Fibroblast of upper back skin (primary cell): ENCODE data around the gene FOSL2.
"Not testable (repeated sequence)": the region's sequence is repeated elsewhere in the genome, so short reads cannot be mapped to it uniquely, and the experiment has no call there.

Experiments
- DNase-seq: peaks from one replicate; pipeline ENCODE4 v3.0.0-alpha.2; 2013

Gene FOSL2

DNA sequence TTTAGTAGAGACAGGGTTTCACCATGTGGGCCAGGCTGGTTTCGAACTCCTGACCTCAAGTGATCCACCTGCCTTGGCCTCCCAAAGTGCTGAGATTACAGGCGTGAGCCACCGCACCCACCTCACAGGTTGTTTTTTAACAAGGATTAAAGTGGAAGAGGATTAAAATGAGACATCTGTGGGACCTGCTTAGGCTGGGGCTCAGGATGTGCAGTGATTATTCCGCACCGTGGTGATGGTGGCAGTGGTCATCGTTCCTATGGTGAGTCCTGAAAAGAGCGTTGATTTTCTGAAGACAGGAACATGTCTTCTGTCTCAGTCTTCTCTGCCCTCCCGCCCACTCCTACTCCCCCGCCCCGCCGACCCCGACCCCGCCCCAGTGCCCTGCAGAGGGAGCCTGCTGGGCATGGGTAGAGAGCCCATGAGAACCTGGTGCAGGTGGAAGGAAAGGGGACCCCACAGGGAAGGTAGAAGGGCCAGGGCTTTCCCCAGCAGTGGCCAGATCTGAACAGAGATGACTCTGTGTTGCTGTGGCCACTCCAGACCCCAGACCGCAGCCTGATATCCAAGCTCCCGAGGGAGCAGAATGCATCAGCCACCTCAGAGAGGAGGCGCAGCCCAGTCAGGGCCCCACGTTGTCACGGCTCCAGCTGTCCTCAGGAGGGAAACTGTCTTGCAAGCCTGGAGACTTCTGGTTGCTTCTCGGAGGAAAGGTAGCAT is 34.5 kb upstream of the FOSL2 start:
- no peak for DNase-seq

DNA sequence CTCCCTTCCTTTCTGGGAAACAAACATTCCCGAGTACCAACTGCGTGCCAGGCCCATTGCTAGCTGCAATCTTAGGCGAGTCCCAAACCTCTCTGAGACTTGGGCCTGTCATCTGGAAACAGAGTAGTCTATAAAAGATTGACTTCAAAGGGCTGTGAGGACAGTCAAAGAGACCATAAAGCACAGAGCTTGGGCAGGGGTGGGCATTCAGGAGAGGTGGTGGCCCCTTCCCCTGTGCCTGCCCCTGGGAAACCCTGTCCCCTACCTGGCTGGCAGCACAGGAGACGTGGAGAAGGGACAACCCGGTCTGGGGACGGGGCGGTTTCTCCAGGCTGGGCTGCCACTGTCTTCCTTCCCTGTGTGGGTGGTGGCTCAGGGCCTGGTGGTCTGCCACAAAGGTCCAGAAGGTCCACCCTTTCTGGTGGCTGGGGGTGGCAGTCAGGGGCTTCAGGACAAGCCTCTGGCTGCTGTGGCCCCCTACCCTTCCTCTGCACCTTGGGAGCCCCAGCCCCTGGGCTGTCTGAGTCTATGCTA is 33.9 kb upstream of the FOSL2 start:
- DNase-seq, result no peak

DNA sequence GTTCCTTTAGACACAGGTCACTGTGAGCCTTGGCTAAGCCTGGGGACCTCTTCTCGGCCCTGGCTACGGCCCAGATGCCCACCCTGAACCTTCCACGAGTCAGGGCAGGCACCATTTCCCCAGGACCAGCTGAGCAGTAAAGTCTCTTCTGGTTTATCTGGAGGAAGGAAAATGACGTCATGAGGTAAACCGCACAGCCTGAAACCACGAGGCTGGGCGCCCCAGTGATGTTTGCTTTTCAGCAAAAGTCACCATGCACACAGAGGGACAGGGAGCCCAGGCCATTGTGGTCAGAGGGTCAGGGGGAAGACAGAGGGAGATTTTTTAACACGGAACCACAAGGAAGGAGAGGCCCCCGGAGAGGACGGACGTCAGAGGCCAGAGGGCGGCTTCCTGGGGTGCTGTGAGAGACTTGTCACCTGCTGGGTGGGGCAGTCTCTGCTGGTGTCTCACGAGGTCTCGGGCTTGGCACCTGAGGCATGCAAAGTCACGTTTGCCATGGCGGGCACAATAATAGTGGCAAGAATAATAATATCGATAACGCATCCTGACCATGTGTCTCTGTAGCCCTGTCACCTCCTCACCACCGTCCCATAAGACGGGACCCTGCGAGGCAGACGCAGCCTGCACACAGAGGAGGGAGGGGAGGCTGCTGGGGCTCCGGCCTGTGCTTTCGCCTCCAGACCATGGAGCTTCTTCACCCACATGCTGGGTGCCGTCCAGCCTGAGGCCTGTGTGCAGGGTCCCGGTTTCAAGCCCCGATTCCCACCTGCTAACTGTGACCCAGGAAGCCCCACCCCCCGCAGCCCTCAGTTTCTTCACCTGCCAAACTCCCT is 33.2 kb upstream of the FOSL2 start:
- no peak for DNase-seq

DNA sequence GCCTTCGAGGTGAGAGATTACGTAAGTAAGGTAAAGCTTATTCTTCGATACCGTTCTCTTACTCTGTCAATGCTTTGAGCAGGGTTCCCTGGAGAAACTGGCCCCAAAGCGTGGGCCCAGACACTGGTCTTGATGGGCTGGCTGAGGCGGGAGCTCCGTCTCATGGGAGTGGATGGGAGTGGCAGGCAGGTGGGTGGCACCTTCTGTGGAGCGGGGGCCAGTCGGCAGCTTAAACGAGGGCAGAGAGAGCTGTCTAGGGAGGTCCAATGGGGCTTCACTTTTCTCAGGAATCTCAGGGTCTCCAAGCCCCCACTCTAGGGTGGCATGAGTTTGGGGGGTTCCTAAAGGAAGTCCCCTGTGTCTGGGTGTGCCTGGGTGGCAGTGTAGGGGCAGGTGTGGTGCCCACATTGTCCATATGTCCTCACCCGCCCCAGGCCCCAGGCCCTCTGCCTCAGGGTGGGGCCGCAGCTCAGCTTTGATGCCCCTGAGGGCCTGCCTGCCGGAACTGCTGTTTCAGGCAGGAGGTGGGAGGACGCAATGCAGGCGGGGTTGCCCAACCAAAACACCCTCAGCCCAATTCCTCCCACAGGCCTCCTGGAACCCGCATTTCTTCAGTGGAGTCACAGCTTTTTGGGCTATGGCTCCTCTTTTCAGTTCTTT is 32.5 kb upstream of the FOSL2 start:
- no peak for DNase-seq

DNA sequence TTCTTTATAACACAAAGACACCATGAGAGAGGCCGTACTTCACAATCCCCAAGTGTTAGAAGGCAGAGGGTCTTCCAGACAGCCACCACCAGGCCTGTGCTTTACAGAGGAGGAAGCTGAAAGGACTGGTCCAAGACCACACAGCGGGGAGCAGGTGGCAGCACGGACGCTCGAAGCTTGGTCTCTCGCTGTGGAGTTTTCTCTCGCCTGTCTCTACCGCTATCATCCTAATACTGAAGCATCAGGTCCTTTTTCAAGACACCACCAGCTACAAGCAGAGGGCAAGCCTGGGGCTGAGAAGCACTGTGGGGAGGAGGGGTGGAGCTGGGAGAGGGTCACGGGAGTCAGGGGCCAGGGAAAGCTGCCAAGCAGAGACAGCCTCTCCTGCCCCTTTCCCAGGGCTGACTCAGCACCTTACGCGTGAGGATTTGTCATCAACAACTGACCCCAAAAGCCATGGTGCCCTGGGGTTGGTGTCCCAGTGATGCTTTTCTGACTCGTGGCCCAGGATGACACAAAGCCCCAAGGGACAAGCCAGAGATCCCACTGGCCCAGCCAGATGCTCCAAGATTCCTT is 31.9 kb upstream of the FOSL2 start:
- peak; percentile 47 for DNase-seq

DNA sequence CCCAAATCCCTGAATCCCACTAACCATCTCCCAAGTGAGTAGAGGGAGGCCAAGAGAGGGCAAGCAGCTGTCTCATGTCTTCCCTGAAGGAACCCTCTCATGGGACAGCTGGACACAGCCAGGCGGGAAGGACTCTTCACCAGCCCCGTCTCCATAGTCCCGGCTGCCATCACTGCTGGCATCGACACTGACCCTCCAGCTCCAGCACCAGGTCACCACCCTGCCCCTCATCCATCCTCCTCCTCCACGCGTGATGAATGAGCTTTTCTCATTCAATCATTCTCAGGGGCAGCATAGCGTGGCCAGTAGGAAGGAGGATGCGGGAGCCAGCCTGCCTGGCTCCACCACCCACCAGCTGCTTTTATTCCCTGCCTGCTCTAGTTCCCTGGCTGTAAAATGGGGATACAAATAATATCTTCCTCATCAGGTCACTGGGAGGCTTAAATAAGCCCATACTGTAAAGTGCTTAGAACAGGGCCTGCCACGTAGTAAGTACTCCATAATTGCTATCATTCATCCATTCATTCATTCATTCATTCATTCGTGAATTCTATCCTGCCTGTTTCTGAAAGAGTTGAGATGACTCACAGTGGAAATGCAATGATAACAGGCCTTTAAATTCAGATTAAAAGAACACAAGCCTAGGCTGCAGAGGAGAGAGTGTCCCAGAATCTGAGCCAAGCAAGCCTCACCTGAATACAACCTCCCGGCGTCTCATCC is 30.5 kb upstream of the FOSL2 start:
- DNase-seq, result no peak

DNA sequence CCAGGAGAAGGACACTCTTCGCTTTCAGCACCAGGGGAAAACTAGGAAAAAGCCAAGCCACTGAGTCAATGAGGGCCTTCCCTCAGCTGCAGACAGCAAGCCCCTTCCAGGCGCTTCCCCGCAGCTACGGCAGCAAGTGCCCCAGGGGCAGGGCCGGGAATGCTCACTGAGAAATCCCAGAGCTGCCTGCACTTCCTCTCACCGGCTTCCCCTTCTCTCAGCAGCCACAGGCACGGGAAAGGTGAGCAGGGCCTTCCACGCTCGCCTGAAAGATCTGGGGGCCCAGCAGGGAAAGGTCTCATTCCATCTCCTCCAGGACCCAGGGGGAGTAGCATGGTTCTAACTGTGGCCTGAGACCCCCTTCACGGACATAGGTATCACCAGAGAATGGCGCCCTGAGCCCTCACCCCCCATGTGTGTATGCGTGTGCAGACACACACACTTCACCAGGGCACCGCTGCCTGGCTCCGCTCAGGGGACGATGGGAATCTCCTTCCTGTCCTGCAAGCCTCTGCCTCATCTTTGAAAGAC is 29.6 kb upstream of the FOSL2 start:
- DNase-seq, result no peak

DNA sequence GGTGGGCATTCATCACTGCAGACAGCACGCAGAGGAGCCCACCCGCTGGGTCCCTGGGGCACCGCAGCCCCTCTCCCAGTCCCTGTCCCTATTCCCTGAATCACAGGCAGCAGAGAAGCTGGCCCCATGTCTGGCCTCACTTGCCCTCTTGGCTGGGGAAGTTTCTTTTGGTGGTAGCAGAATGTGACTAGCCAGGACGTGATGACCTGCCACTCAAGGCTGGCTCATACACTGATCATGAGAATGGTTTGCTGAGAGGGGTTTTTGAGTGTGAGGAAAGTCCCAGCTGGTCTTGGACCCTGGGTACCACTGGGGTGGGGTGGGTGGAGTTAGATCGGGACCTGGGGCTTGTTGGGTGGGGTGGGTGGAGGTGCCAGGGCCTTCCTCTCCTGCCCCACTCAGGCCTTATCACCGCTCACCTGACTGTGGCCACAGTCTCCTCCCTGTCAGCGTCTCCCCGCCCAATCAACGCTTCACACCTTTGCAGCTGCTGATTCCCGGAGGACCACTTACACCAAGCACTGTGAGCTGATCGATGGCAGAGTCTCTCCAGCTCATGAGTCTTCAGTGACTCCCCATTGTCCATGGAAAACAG is 28.9 kb upstream of the FOSL2 start:
- DNase-seq, result no peak

DNA sequence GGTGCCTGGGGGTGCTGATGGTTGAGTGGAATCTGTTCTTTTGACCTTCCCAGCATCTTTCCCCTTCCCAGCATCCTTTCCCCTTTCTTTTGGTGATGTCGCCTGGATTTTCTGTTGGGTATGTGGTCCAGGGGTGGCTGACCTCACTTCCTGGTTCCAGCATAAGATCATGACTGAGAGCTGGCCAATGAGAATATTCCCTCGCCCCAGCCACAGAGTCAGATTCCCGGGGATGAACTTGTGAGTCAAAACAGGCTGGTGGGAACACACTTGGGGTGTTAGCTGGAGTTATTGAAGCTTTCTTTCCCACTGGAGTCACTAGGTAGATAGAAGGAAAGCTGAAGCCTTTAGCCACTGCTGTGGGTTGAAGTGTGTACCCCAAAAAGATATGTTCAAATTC is 28.0 kb upstream of the FOSL2 start:
- no peak for DNase-seq

DNA sequence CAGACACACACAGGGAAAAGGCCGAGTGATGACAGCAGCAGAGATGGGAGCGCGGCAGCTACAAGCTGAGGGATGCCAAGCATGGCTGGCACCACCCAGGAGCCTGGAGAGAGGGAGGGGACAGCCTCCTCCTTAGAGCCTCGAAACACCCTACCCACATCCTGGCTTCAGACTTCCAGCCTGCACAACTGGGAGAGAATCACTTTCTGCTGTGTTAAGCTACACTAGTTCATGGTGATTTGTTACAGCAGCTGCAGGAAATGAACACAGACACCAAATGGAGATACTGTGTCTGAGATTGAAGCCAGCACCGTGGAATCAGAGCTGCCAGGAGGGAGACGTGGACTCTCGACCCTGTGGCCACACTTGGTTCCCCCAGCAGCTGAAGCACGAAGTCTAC is 27.5 kb upstream of the FOSL2 start:
- no peak for DNase-seq

DNA sequence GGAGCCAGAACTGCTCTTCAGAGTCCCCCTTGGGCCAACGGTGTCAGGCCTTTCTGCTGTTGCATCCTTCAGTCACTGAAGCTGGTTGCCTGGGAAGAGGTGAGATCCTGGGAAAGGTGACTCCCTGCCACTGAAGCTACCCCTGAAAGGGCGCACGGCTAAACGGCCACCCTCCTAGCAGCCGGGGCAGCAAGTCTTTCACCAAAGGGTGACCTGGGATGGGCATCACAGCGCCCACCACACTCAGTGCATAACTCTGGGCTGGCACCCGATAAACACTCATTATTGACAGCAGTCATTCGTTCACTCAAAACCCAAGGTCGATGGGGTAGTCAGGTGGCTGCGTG is 26.5 kb upstream of the FOSL2 start:
- DNase-seq, result no peak

DNA sequence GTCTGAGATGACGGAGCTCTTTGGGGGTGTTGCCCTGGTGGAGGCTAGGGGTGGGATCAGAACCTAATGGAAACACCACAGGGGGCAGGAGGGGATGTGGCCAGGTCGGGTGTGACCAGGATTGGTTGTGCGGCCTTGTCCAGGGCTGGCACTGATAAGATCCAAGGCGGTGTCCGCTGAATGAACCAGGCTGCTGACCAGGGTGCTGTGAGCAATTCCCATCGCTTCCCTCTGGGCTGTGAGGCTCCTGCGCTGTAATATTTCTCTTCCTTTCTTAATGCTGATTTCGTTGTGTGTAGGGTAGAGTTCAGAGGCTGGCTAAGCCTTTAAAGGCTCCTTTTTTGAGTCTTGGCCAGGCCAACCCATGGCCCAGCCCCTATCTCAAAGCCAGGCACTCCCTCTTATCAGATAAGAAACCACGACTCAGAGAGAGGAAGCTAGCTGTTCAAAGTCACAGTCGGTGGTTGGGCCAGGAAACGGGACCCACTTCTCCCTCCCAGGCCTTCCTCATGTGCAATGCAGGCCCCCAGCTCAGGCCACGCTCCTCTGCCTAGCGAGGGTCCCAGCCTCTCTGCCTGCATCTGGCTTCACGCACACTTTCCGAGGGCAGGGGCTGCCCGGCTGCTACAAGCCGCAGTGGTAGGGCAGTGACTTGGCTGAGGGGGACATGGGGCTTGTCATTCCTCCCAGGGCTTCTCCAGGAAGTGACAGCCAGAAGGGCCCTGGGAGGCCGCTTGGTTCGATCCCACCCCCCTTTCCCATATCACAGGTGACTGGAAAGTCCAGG is 26.0 kb upstream of the FOSL2 start:
- no peak for DNase-seq

DNA sequence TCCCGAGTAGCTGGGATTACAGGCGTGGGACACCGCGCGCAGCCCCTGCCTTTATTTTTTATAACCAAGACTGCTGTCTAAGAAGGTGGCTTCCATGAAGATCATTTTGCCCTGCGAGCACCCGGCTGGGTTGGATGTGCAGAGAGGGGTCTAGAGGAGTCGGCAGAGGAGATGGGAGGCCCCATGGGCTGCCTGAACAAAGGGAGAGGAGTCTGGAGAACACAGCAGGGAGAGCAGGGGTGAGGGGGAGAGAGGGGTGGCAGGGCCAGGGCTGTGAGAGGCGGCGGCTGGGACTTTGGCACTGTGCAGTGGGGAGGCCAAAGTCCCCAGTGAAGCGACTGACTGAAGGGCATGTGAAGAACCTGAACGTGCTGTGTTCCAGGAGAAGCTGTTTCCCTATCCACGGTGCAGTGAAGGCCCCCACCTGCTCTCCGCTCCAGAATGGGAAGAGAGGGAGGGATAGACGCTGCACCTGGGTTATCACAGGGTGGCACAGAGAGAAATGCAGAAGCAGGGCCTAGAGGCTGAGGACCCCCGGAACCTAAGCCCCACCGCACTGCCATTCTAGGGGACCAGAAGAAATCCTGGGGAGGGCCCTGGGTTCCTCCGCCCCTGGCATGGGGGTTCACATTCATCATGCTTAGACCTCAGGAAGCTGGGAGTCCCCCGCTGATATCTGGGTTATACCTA is 24.8 kb upstream of the FOSL2 start:
- DNase-seq, result no peak

DNA sequence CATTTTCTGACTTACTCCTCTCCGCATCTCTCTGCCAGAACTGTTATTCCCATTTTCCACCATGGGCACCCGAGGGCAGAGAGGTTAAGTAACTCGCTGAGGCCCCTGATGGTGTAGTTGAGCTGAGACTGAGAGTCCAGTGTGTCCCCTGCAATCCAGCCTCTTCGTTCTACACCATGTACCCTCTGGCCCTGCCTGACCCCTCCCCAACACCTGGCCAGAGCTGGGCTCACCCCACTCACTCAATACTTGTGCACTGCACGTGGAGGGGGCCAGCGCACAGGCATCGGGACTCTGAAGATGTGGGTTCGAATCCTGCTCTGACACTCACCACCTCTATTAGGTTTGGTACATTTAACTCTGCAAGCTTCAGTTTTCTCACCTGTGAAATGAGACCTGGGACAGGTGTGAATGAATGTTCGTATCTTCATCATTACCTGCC is 24.3 kb upstream of the FOSL2 start:
- no peak for DNase-seq

DNA sequence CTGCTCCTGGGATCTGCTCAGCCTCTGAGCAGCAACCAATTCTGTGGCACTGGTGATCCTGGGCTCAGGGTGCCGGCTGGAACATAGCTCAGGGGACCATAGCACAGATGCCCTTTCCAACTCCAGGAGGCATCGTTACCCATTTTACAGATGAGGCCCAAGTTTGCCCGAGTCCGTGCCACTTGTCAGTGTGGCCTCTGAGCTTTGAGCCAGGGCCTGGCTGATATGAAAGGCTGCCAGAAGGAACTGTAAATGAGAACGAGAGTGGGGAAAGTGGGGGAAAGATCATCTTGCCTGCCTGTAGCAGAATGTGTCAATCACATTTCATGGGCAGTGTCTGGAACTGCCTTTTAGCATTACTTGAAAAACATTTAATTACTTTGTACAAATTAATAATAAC is 23.3 kb upstream of the FOSL2 start:
- DNase-seq, result no peak

DNA sequence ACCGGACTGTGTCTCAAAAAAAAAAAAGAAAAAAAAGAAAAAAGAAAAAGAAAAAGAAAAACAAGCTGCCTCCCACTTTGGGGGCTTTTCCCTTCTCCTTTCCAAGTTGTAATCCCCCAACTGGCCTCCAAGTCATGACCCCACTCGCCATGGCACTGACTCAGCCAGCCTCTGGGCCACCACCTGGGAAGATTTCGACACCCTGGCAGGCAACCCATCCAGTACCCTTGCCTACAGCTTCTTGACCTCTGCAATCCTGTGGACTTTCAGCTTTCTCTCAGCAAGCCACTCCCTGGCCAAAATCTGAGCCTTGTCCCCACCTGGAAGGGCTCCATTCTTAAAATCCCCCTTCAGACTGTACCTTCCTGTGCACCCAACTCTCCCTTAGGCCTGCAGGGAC is 22.3 kb upstream of the FOSL2 start:
- DNase-seq, result no peak

DNA sequence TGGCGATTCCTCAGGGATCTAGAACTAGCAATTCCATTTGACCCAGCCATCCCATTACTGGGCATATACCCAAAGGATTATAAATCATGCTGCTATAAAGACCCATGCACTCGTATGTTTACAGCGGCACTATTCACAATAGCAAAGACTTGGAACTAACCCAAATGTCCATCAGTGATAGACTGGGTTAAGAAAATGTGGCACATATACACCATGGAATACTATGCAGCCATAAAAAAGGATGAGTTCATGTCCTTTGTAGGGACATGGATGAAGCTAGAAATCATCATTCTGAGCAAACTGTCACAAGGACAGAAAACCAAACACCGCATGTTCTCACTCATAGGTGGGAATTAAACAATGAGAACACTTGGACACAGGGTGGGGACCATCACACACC is 20.9 kb upstream of the FOSL2 start:
- not testable (repeated sequence) for DNase-seq

DNA sequence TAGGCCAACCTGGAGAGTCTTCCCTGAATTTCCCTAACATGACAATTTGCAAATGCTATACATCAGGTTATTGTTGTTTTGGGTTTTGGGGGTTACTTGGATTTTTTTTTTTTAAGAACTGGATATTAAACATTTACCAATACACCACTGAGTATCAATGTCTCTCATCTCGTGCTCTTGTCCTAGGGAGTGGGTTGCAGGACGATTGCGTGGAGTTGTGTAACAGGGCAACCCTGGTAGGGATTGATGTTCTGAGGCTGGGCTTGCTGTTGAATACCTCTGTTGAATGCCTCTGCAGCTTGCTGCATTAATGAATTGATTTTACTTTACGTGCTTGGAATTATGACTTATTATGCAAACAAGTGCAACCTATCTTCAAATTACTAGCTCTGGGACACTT is 18.8 kb upstream of the FOSL2 start:
- no peak for DNase-seq

DNA sequence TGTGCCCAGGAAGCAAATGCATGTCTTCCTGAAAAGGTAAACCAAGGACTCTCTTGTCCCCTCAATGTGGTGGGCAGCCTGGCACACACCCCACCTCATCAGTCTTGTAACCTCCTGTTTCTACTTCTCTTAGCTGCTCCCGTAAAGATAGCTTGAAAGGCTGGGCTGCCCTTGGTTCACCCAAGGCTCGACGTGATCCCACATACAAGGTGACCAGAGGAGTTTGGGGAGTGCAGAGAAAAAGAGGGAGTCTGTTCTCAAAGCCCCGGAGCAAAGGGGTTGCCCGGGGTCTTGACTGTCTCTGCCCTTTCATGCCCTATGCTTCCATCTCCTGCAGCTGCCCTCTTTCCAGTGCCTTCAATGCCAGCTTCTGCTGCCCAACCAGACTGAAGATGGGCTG is 18.3 kb upstream of the FOSL2 start:
- DNase-seq, result no peak

DNA sequence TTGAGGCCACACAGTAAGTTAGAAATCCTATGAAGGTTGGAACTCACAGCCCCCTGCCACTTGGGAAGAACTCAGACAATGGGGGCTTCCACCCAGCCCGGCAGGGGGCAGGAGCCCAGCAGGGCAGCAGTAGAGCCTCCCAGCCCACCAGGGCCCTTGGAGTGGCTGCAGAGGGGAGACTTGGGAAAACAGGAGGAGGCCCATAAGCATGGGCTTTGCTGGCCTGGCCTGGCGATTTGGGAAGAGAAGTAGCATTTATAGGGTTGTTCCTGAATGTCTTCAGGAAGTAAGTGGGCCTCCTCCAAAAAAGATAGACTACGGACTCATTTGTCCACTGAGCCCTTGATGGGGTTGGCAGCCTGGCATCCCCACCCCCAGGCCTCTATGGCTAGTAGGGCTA is 17.4 kb upstream of the FOSL2 start:
- DNase-seq, result no peak
